ELR (cell line): ENCODE results near the gene CTRB1.
"Not testable (repeated sequence)": the region's sequence is repeated elsewhere in the genome, so short reads cannot be mapped to it uniquely, and the experiment has no call there.

Experiments
- DNase-seq: peaks from one replicate; pipeline ENCODE4 v3.0.0-alpha.2; 2015; ENCODE audit warnings: low read depth

The CTRB1 gene

DNA sequence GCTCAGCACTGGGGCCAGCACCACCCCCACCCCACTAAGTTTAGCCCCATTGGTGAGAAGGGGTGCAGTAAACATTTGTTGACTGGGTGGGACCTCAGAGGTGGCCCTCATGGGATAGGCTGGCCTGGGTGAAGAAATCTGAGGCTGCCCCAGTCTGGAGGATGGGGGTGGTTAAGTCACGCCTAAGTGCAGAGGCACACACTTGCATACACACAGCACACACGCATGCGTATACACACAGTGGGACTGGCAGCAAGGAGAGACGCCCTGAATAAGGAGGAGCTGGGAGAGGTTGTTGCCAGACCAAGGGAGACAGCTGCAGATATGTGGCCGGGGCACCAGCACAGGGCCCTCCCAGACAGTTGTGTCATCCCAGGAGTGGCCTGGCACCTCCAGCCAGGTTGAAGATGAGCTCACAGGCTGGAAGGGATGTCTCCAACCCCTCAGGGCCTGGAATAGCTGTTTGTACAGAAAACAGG is 35.6 kb downstream of the CTRB1 start:
- peak; percentile 80 for DNase-seq

DNA sequence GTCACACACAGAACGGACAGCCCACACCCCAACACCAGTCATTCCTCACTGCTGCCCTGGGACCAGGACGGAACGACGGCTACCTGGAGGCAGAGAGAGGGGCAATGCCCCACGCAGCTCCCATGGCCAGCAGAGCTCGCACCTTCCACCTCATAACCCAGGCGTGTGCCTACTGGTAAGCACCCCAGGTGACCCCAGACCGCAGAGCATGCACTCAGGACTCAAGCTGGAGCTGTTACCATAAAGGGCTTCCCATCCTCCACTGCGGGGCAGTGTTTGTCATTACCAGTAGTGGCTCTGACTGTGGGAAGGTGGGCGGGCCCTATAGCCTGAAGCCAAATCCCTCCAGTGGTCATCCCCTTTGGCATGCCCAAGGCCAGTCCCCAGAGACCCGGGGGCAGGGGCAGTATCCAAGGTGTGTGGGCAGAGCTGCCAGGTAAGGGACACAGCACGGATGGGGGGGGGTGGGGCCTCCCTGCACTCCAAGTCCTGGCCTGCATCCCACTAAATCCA is 37.3 kb downstream of the CTRB1 start:
- peak; percentile 46 for DNase-seq

DNA sequence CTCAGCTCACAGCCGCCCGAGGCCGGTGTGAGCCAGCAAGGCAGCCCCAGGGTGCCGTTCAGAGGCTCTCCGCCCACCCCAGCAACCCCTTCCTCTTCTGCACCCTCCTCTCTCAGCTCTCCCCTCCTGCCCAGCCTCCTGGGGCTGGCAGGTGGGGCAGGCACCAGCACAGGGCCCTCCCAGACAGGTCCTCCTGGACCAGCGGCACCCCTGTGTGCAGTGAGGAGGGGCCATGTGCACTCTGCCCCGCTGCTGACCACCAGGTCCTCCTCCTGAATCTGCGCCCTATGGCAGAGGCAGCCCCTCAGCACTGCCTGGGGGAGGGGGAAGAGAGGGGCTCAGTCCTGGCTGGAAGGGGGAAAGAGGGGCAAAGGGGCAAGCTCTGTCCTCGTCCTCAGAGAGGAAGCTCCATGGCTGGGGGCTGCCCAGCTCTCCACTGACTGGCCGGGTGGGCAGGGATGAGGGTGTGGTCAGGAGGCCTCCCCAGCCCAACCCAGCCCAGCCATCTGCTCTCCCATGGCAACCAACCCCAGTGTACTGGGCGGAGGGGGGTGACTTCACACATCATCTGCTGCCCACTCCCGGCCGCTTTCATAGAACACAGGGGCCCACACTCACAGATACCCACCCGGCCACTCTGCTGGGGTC is 38.0 kb downstream of the CTRB1 start:
- peak; percentile 50 for DNase-seq

- peak; percentile 45 for DNase-seq
Observed at GRCh38 chr16:75257886-75258806, 39.4 kb downstream of the CTRB1 start.

- no peak for DNase-seq
Observed at GRCh38 chr16:75258807-75259141, 40.0 kb downstream of the CTRB1 start.

DNA sequence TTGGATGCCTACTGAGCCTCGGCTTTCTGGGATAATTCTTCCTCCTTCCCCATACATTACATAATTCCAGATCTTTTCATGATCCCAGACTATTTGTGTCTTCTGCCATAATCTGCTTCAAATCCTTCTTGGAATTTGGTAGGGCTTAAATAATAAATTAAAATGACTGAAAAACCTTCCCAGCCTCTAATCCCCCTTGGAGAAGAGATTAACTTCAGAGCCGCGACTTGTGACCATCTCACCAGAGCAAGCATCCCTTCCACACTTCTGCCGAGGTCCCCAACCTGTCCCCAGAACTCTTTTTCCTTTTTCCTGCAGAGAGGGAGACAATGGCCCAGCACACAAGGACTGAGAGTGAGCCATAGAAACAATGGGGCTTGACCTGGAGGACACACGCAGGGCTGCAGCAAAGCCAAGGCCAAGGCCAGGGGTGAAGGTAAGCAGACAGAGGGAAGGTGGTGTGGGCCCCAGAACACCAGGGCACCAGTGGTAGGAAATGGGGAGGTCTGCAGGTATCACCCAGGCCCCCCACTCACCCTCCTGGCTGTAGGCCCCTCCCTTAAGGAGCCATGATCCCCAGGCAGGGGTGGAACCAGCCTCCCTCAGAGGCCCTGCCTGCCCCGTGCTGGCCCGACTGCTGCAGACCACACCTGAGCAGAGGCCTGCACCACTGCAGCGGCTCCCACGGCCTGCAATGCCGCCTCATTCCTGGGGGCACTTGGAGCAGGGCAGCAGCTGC is 42.2 kb downstream of the CTRB1 start:
- DNase-seq: no peak

DNA sequence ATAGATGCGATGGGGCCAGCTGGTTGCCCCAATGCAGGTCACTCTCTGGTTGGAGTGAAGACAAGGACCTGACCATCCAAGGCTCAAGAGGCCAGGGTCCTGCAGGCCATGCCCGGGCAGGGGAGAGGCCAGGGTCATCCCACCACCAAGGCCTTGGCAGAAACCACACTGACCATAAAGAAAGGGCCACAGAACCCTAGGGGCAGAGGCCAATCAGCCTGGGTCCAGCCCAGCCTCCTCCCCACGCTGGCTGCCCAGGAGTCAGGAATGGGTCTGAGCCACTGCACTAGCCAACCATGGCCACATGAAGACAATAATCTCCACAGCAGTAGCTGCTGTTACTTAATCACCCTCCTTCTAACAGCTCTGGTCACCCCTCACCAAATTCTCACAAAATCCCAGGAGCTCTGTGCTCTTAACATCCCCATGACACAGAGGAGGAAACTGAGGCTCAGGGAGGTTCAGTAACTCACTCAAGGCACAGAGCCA is 42.8 kb downstream of the CTRB1 start:
- DNase-seq: no peak

- DNase-seq: no peak
Observed at GRCh38 chr16:75262104-75262799, 43.5 kb downstream of the CTRB1 start.

DNA sequence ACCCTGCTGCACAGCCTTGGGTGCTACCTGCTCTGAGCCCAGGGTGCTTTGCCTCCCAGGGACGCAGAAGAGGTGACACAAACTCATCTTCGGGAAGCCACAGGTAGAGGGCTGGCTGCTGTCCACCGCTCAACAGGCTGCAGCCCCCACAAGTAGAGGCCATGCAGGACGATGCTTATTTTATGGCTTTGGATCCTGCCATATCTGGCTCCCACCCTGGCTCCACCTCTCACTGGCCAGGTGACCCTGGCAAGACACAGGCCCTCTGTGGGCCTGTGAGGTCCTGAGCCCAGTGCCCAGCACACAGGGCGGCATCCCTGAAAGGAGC is 44.0 kb downstream of the CTRB1 start:
- no peak for DNase-seq

DNA sequence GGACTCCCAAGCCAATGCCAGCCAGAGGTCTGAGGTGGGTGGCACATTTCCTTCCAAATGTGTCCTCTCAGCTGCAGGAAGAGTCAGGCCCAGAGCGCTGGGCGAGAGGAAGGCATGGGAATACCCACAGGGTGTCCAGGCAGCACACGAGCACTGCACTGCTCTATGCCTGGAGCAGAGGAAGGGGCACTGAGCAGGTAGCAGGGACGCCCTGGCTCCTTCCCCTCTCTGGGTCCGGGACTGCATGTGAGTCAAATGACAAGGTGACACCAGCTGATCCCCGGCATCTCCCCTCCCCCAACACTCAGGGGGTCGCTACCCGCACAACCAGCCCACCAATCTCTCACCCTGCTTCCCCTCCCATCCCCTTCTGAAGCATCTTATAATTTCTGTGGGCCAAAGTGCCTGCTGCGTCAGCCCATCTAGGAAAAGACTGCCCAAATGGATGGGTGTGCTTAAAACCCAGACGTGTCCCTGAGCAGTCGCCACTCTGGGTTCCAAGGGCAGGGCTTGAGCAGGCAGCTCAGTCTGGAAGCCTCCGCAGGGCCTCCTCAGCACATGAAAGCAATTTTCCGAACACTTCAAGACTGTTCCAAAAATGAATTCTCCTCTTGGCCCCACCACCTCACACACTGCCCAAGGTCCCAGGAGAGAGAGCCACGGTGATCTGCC is 44.6 kb downstream of the CTRB1 start:
- no peak for DNase-seq

GRCh38 chr16:75263963-75264445 is 45.2 kb downstream of the CTRB1 start:
- DNase-seq: peak; percentile 58

GRCh38 chr16:75264457-75264998 is 45.7 kb downstream of the CTRB1 start:
- DNase-seq: peak; percentile 42

GRCh38 chr16:75264999-75265910 is 46.5 kb downstream of the CTRB1 start:
- DNase-seq: peak; percentile 64

DNA sequence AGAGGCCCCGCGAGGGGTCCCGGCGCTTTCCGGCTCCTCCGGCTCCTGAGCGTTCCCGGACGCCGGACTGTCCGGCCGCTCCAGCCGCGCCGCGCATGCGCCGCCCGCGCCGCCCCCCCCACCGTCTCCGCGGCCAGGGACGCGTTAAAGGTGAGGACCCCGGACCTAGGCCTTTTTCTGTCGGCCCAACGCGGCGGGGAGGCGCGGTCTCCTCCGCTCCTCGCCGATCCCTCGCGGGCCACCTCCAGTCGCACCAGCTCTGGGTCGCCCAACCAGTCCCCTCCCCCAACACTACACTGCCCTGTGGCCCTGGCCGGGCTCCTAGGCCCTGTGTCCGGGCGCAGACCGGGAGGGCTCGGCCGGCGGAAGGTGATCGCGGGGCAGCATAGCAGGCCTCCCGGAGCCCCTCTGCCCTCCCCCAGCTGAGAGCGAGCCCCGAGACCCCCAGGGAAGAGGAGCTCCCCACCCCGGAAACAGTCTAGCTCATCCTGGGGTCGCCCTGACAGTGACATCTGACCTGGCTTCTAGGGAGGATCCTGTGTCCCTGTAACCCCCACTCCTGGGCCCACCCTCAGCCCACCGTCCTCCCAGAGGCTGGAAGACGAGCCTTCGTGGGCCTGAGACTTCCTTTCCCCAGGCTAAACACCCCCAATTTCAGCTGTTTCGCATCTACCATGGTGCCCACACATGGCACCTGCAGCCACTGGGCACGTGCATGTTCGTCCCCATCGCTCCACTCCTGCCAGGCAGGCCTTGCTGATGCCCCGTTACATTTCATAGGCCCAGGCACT is 47.3 kb downstream of the CTRB1 start:
- peak; percentile 87 for DNase-seq

GRCh38 chr16:75266738-75267630 is 48.2 kb downstream of the CTRB1 start:
- DNase-seq: no peak

DNA sequence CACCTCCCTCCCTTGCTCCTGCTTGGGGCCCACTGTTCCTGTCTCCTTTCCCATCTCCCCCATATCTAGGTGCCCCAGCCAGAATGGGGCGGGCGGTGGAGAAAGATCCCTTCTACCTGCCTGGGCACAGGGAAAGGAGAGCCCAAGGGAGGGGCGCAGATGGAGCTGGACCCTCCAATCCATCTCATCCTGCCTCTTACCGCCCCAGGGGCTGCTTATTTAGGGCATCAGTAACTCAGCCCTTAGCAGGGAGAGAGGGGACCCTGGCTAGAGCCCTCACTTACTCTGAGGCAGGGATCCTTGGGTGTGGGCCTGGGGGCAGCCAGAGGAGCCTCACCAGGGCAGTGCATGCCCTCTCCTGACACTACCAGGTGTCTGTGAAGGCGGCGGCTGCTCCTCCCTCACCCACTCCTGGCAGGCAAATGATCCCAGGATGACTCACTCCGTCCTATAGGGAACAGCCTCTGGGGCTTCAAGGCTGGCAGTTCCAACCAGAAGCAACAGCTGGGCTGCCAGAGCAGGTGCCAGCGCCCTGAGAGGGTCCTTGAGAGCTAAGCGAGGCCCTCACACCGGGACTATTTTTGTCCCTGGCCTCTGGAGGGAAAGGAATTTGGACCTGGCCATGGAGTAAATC is 49.0 kb downstream of the CTRB1 start:
- DNase-seq: peak; percentile 87

GRCh38 chr16:75269358-75269757 is 50.6 kb downstream of the CTRB1 start:
- DNase-seq: not testable (repeated sequence)
